GM04503 (cell line): ENCODE data around the gene TRIM54.
"Not testable (repeated sequence)": the region's sequence is repeated elsewhere in the genome, so short reads cannot be mapped to it uniquely, and the experiment has no call there.

ENCODE experiments used
- DNase-seq: peaks from one replicate; pipeline ENCODE4 v3.0.0-alpha.2; 2012; ENCODE audit warnings: low read depth

The TRIM54 gene

DNA sequence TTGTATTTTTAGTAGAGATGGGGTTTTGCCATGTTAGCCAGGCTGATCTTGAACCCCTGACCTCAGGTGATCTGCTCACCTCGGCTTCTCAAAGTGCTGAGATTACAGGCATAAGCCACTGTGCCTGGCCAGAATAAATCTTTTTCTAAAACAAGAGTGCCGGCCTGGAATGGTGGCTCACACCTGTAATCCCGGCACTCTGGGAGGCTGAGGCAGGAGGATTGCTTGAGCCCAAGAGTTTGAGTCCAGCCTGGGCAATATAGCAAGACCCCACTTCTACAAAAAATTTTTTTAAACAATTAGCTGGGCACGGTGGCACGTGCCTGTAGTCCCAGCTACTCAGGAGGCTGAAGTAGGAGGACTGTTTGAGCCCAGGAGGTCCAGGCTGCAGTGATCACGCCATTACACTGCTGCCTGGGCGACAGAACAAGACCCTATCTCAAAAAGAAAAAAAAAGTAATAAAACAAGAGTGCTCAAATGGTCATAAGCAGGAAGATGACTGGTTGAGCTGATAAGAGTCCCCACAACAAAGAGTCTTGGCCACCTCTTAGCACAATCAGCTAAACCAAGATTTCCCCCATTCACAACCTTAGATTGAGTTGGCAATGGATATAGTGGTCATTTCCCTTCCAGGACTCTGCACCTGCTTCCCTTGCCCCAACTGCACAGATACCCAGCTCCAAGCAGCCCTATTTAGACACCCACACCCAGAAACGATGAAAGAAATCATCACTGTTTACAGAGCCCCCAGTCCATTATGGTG is 31.8 kb downstream of the TRIM54 start:
- DNase-seq = no peak

DNA sequence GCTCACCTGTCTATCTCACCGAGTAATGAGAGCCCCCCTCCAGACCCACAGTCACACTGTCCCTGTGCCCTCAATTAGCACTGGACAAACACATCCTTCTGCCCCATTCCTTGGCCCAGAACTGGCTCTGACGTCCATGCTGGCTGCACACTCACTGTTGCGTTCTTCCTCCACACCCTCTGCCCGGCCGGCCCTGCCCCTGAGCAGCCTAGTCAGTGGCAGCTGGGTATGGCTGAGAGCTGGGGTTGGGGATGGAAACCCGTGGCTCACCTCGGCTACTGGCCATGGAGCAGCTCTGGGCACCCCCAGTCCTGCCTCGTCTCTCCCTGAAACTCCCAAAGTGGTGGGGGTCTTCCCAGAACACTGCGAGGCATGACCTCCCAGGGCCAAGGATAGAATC is 32.5 kb downstream of the TRIM54 start:
- no peak for DNase-seq

DNA sequence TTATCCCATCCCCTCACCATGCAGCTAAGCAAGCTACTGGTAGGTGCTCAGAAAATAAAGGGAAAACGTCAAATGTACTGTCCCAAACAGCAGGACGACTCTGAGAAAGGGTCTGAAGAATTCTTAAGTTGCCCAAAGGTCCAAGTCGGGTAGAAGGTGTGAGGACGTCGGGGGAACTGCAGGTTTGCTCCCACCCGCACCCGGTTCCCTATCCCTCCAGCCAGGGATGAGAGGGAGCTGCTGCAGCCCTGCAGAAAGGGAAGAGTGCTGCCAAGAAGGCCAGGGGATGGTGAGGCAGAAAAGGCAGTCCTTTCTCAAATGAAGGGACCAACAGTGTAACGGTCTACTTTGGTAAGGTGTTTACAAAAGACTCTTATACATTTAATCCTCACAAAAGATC is 32.9 kb downstream of the TRIM54 start:
- no peak for DNase-seq

DNA sequence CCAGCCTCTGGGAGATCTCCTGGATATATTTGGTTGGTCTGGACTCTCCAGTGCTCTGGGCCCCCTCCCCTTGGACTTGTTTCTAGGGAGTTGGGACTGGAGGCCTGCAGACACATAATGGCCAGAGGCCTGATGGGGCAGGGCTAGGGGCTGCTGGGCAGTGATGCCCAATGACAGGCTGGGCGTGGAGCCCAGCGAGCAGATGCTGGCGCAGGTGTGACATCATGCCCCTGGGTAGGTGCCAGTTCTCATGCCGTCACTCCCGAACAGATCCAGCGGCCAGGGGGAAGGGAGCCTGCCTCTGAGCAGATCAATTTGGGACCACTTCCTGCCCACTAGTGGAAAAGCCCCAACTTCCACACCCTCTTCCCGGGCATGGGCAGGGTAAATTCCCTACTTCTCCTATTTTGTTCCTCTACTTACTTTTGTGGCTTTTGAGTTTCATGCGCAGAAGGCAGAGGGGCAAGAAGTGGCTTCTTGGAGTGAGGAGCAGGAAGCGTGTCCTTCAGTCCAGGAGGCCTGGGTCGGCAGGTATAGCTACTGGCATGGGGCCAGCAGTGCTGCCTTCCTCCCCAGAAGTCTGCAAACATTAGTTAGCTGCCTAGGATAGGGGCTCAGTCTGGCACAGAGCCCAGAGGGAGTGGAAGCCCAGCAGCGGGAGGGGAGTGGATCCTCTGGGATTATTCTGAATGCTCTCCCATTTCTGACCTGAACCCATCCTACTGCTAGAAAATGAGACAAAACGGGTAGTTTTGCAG is 34.6 kb downstream of the TRIM54 start:
- no peak for DNase-seq

DNA sequence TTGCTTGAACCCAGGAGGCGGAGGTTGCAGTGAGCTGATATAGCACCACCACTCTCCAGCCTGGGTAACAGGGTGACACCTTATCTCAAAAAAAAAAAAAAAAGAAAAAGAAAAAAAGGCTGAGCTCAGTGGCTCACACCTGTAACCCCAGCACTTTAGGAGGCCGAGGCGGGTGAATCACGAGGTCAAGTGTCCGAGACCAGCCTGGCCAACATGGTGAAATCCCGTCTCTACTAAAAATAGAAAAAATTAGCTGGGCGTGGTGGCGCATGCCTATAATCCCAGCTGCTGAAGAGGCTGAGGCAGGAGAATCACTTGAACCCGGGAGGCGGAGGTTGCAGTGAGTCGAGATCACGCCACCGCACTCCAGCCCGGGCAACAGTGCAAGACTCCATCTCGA is 37.6 kb downstream of the TRIM54 start:
- not testable (repeated sequence) for DNase-seq

DNA sequence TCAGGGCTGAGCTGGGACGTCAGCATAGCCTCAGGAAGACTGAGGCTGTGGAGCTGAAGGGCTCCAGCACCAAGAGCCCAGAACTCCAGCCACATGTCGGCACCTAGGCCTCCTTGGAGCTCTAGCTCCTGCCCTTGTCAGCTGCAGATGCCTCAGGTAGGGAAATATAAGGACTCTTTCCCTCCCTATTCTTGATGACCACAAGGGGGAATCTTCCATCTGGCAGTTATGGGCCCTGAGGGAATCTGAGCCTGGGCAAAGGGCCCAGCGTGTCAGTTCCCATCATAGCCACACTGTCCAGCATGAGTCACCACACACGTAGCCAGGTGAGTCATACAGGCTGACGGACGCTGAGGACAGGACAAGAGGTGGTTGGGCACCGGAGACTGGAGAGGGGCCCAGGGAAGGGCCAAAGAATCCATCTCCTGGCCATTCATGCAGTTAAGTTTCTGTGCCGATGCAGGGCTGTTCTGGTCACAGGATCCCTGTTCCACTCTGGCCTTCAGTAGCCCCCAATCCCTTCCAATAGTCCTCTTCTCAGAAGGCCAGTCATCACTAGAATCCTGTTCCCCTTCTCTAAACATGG is 38.8 kb downstream of the TRIM54 start:
- DNase-seq = peak; percentile 95

DNA sequence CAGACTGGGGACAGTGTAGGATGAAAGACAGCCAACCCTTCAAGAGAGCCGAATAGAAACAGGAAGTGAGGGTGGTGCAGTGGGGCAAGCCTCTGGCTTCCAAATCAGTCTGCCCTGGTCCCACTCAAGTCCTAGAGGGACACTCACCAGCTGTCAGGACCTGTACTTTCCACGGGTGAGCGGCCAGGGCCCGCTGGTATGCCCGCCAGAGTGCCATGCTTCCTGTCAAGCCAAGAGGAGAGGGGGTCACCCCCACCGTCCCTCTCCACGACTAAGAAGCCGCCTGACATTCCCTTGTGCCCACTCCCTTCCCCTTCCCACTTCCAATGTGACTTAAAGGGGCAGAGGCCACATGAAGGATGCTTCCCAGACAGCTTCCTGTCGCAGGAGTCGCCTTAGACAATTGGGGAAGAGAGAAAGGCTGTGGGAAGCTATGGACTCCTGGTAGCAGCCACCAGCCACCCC is 40.1 kb downstream of the TRIM54 start:
- no peak for DNase-seq

DNA sequence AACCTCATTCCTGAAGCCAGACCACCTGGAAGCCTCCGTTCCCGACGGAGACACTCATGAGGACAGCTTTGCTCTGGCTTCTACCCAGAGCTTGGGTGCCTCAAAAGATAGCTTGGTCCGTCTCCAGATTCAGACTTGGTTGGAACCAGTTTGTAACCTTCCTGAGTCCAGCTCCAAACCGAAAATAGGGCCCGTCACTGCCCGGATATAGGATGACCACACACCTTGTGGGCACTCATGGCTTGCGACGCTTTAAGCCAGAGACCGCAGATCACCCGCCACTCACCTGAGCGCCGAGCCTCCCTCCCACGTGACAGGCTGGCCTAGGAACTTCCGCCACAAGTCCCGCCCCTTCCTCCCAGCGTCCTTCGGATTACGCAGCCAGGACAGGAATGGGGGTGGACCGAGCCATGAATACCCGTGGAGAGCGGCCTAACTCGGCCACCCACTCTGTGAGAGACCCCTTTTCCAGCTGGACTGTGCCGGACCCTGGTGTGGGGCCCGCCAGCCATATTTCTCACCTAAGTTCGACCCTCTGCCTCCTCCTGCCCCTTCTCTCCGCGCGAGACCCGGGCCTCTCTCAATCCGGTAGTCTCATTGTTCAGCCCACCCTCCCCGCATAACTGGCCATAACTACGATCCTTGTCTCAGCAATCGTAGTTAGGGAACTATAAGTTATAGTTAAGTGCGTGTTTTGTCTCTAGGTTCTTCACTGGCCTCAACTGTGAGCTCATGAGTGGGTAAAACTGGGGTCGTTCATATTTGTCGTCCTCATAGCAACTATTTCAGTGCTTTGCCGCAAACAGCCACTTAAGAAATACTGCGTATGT is 40.8 kb downstream of the TRIM54 start, which contains the start of gene MPV17:
MPV17 (minus strand) TSS at position 332 of the 830 bp plus-strand sequence. CDS start 580 bp downstream, outside the sequence.
- peak; percentile 59 for DNase-seq

DNA sequence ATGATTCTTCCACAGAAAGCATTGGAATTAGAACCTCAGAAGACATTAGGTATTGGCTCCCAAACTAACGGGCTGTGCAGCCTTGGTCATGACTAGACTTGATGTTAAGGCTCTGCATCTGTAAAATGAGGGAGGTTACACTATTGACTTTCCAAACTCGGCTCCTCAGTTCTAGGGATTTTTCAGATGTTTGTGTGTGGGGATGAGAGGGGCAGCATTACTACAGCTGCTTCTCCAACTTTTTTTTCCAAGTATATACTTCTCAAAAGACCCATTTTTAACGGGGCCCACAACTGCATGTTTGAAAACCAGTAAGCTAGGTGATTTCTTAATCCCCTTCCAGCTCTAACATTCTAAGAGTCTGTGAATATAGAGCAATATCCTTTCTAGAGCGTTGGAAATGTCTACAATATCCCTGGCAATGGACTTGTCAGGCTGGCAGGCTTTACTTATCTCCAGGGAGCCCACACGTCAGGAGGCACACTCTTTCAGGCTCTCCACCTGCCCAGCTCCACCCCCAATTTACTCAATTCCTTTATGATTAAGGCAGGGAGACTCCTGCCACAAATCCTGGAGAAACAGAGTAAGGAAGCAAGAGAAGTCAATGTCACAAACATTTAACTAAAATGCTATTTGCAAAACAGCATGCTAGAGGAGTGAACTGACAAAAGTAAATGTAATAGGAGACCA is 41.5 kb downstream of the TRIM54 start:
- DNase-seq = no peak

DNA sequence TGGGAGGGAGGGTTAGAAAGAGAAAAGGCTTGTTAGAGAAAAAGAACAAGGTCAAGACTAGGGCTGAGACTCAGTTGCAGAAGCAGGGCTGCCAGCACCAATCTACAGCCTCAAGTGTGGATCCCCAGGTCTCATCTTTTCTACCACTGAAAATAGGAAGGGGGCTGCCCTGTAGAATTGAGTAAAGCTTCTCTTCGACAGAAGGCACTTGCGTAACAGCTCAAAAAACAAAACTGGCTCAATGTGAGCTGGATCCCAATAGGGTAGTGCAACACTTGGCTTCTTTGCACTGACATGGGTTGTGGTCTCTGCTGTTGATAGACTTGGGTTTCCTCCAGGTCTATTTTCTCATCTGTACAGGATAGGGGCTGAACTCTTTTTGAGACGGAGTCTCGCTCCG is 42.5 kb downstream of the TRIM54 start:
- no peak for DNase-seq

DNA sequence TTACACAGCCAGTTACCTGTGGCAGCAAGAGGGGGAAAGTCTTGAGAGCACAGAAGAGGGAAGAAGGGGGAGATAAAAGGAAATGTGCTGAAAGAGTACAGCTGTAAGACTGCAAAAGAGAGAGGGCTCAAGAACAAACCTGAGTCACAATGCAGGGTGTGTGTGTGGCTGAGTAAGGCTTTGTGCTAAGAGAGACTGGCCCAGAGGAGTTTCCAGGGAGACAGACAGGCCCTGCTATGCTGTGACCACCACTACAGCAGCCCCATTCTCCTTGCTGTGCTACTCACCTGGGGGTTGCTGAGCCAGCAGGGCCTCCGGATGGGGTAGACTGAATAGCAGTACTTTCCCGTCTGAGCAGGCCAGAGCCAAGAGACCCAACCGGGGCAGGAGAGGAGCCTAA is 53.1 kb downstream of the TRIM54 start:
- no peak for DNase-seq

DNA sequence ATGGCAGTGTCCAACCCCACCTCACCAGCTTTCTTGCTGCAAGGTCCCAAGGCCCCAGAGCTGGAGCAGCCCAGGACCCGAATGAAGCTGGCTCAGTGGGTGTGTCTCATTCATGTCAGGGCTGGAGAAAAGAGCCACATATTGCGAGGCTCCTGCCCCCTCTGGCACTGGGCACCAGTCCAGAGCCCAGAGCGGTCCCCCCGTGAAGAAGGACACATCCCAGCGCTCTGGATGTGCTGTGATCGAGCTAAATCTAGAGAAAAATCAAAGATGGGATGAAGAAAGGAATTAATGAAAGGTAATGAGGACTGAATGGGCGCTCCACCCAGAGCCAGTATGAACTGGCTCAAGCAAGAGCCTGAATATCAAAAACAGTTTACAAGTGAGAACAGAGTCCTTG is 53.9 kb downstream of the TRIM54 start:
- no peak for DNase-seq

DNA sequence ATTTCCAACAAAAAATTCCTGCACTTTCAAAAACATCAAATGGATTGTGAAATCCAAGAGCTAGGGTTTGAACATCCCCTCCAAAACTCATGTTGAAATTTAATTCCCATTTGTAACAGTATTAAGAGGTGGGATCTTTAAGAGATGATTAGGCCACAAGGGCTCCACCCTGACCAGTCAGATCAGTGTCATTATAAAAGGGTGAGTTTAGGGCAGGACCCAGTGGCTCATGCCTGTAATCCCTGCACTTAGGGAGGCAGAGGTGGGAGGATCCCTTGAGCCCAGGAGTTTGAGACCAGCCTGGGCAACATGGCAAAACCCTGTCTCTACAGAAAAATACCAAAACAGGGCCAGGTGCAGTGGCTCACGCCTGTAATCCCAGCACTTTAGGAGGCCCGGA is 65.4 kb downstream of the TRIM54 start:
- no peak for DNase-seq

DNA sequence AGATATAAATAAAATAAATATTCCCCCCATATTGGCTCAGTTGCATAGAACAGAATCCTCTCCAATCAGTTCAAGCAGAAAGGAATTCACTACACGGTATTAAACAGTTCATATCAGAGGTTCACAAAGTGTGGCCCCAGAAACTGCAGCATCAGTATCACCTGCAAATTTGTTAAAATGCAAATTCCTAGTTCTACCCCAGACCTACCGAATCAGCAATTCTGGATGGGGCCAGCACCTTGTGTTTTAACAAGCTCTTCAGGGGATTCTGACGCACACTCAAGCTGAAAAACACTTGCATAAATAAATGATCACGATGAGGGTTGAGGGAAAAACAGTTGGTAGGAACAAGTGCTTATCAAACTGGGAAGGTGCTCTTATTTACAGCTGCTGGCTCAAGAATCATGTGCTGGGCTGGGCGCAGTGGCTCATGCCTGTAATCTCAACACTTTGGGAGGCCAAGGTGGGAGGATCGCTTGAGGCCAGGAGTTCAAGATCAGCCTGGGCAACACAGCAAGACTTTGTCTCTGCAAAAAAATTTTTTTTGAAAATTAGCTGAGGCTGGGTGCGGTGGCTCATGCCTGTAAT is 68.0 kb downstream of the TRIM54 start:
- no peak for DNase-seq

DNA sequence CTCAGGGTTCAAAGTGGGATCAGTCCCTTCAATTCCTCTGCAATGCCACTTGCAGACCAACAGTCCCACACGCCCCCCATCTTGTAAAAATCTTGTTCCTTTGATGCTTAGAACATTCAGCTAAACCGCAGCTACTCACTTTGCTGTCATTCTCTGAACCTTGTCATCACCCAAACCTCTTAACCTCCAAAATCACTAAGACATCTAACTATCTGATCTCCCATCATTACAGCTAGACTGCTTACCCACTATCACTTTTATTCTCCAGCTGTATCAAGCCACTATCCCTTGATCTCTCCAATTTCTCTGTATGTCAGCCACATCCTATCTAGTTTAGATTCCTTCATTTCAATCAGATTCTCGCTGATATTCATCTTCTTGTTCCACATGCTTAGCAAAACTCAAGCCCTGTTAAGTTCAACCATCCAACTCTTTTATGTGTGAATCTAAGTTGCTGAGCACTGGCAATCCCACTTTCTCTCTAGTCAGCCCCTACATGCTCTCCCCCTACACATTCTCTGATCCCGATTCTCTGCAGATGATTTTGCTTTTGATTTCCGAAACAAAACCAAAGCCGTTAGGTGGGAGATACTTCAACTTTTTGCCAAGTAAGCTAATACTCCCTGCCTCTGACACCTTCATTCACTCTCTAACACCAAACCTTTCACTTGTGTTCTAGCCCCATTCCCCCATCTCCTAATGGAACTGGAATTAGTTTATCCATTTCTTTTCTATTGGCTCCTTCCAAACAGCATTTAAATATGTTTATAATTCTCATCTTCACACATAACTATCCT is 69.8 kb downstream of the TRIM54 start:
- no peak for DNase-seq

DNA sequence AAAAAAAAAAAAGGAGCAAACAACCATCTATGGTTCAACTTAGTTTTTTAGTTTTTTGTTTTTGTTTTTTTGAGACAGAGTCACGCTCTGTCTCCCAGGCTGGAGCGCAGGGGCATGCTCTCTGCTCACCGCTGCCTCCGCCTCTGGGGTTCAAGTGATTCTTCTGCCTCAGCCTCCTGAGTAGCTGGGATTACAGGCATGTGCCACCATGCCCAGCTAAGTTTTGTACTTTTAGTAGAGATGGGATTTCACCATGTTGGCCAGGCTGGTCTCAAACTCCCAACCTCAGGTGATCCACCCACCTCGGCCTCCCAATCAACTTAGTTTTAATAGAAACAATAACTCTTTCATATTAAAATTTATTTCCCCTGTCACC is 71.1 kb downstream of the TRIM54 start:
- not testable (repeated sequence) for DNase-seq

DNA sequence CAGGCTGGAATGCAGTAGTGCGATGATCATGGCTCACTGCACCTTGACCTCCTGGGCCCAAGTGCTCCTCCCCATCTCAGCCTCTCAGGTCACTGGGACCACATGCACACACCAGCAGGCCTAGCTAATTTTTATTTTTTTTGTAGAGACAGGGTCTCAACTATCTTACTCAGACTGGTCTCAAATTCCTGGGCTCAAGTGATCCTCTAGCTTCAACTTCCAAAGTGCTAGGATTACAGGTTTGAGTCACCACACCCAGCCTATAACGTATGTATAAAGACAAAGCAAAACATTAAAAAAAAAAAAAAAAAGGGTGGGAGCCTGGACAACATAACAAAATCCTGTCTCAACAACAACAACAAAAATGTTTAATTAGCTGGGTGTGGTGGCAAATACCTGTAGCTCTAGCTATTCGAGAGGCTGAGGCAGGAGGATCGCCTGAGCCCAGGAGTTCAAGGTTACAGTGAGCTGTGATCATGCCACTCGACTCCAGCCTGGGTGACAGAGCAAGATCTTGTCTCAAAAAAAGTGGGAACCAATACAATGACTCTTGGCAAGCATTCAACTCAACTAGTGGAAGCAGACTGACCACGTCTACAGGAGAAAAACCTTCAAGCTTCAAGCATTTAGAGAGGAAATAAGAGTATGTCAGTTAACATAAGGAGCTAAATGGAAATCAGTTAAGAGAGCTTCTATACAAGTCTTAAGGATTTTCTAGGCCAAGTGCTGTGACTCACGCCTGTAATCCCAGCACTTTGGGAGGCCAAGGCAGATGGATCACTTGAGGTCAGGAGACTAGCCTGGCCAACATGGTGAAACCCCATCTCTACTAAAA is 71.8 kb downstream of the TRIM54 start:
- DNase-seq = peak; percentile 8

DNA sequence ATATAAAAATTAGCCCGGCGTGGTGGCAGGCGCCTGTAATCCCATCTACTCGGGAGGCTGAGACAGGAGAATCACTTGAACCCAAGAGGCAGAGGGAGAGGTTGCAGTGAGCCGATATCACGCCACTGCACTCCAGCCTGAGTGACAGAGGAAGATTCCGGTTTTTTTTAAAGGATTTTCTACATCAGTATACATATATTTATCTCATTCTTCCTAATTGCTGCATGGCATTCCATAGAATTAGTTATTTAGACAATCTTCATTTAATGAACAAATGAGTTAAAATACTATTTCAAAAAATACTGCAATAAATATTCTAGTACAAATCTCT is 72.3 kb downstream of the TRIM54 start:
- no peak for DNase-seq

DNA sequence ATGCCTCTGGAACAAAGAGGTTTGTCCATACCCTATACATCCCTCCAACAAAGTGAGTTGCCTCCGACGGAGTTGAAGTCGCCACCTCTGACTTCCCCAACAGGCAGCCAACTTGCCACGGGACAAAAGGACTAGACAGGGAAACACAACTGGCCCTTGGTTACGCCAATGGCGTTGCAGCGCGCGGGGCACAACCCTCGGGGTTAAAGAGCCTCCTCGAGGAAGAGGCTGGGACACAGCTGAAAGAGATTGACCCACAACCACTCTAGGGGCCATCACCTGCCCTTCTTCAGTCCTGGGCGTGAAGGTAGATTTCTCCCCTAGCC is 73.8 kb downstream of the TRIM54 start:
- peak; percentile 17 for DNase-seq
